GM19397 (cell line): ENCODE results near the gene ARSD.
"Not testable (repeated sequence)": the region's sequence is repeated elsewhere in the genome, so short reads cannot be mapped to it uniquely, and the experiment has no call there.

Experiments used
- ATAC-seq: cut with Tn5 transposase; IDR thresholded peaks from one replicate; pipeline ENCODE4 v1.9.1; 2021; ENCODE audit warnings: mild to moderate bottlenecking, moderate library complexity; ENCODE audit not compliant: unreplicated experiment

The ARSD gene

GRCh38 chrX:2934715-2935710 lies 5.9 kb upstream of the ARSD start:
- ATAC-seq: no peak

- ATAC-seq: no peak
Measured at GRCh38 chrX:2933125-2933900, 4.2 kb upstream of the ARSD start.

GRCh38 chrX:2931612-2932011 lies 2.5 kb upstream of the ARSD start:
- no peak for ATAC-seq

GRCh38 chrX:2931155-2931554 lies 2.0 kb upstream of the ARSD start:
- ATAC-seq: no peak

- ATAC-seq: no peak
Measured at GRCh38 chrX:2928191-2928582, 952 bp downstream of the ARSD start.

- no peak for ATAC-seq
Measured at GRCh38 chrX:2926664-2927275, 2.4 kb downstream of the ARSD start.

GRCh38 chrX:2926255-2926654 lies 2.9 kb downstream of the ARSD start:
- ATAC-seq: not testable (repeated sequence)

- ATAC-seq: no peak
Measured at GRCh38 chrX:2924151-2924550, 5.0 kb downstream of the ARSD start.

- no peak for ATAC-seq
Measured at GRCh38 chrX:2921750-2922149, 7.4 kb downstream of the ARSD start.

- ATAC-seq: no peak
Measured at GRCh38 chrX:2921193-2921592, 7.9 kb downstream of the ARSD start.

GRCh38 chrX:2917767-2918166 lies 11.4 kb downstream of the ARSD start:
- no peak for ATAC-seq

- no peak for ATAC-seq
Measured at GRCh38 chrX:2913118-2913517, 16.0 kb downstream of the ARSD start.

GRCh38 chrX:2910109-2910508 lies 19.0 kb downstream of the ARSD start:
- ATAC-seq: no peak

- ATAC-seq: no peak
Measured at GRCh38 chrX:2908125-2908685, 20.9 kb downstream of the ARSD start.

GRCh38 chrX:2907295-2907694 lies 21.8 kb downstream of the ARSD start:
- ATAC-seq: no peak

- ATAC-seq: no peak
Measured at GRCh38 chrX:2903366-2903765, 25.8 kb downstream of the ARSD start.

- no peak for ATAC-seq
Measured at GRCh38 chrX:2902841-2903240, 26.3 kb downstream of the ARSD start.

GRCh38 chrX:2901367-2902036 lies 27.6 kb downstream of the ARSD start:
- no peak for ATAC-seq

GRCh38 chrX:2898846-2899512 lies 30.2 kb downstream of the ARSD start:
- ATAC-seq: no peak
